GM18517 (cell line): ENCODE measurements around the gene SIAE.

ENCODE experiments used
- ATAC-seq: cut with Tn5 transposase; IDR thresholded peaks from one replicate; pipeline ENCODE4 v1.9.1; 2021; ENCODE audit warnings: mild to moderate bottlenecking, moderate library complexity; ENCODE audit not compliant: unreplicated experiment

The SIAE gene

GRCh38 chr11:124667601-124668000 is 5.9 kb downstream of the SIAE start:
- no peak for ATAC-seq

DNA sequence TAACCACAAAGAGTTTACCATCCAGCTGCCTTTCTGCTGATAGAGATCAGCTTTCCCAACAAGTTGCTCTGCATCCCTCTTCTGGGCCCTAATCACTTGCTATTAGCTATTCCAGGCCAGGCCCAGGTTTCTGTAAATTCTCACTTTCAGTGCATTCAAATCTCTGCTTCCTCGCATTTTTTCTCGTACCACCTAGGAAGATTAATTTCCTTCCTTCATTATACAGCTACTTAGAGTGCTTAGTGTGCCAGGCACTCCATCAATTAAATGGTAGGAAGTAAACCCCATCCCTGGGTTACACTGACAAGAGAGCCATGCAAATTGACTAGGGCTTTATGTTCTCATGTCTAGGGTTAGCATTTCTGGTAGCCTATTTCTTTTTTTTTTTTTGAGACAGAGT is 9.7 kb downstream of the SIAE start:
- no peak for ATAC-seq

DNA sequence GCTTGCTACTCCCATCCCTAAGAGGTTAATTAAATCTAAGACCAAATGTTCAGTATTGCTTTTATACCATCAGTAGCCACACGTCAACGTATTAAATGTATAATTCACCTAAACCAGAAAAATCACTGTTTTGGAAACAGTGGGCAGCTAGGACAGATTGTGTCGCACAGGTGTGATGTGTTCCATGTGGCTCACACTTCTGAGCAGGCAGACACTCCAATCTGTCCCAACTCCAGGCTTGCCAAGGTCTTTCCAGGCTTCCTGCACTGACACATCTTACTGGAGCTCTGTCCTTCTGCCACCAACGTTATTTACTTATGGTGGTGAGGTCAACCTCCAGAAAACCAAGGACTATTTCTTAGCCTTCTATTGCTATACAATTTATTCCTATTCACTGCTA is 11.4 kb downstream of the SIAE start:
- no peak for ATAC-seq

DNA sequence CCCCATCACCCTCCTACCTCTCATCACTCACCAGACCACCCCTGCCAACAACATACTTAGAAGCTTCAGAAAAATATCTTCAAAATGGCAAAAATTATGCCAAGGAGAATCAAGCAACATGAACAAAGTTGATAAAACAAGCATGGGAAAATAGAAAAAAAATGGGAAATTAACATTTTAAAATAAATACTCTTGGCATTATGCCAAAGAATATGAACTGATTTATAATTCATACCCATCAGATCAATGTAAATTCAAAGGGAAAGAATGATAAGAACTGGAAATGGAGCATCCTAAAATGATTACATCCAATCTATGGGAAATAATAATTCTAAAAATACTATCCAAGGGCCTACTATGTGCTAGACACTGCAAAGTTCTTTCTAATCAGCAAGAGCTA is 12.0 kb downstream of the SIAE start:
- no peak for ATAC-seq

GRCh38 chr11:124658986-124659385 is 14.6 kb downstream of the SIAE start:
- ATAC-seq, result no peak

DNA sequence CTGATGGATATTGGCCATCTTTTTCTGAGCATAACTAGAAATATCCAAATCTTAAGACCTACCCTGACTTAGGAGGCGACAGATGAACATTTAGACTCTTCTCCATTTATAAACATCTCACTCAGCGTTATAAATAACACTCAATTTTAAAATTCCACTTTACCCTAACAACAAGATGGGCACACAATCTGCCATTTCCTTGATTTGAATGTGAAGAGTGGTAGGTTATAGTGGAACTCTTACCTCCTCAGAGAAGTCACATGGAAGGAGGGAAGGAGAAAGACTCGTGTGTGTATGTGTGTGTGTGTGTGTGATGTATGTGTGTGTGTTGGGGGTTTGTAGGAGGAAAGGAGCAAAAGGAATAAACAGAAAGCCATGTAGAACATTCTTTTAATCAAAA is 15.0 kb downstream of the SIAE start:
- ATAC-seq, result no peak

DNA sequence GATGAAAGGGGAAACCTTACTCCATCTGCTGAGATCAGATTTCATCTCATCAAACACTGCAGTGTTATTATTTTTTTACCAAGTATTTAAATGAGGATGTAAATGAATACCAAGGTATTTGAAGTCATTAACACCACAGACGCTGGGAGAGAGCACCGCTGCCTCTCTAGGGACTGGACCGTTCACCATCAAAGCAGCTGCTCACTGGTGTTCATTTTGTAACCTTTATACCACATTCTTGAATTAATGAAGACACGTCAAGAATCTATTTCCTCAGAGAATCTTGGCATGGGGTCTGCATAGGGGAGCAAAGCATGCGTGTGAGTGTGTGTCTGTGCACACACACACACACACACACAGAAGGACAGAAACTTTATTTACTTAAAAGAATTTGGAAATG is 15.6 kb downstream of the SIAE start:
- no peak for ATAC-seq

DNA sequence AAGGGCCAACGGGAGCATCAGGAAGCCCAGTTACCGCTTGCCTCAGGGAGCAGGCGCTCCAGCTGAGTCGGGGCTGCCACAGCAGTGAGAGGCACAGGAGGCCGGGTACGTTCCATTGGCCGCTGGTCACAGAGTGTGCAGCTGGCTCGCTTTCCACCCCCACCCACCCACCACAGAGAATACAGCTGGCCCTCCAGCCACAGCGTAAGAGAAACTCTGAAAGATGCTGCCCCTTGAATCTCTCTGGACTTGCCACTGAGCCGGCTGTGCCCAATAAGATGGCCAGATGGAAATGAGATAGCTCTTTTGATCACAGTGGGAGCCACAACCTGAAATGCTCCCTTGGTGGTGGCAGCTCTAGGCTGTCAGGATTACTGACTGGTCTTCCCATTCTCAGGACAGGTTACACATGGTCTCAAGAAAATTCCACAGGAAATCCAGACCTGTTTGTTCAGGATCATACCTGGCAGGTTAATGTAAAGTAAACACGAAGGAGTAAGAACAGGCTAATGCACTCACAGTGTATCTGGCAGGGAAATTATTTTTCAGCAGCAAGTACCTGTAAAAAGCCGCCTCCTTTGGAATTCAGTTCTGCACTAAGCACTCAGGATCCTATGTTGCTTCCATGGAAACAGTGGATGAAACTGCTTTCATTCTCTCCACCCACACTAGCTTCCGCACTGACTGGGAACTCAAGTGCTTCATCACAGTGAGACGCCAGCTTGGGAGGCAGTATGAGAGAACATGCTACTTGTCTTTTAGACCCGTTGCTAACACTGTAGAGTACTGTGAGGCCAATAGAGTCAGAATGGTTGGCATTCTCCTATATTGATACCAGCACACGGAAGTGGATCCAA is 16.5 kb downstream of the SIAE start:
- ATAC-seq, result no peak

- no peak for ATAC-seq
Measured at GRCh38 chr11:124648610-124649009, 24.9 kb downstream of the SIAE start.

GRCh38 chr11:124646148-124646547 is 27.4 kb downstream of the SIAE start:
- ATAC-seq, result peak; percentile 58

- ATAC-seq, result peak; percentile 46
Measured at GRCh38 chr11:124644426-124645280, 28.9 kb downstream of the SIAE start.

- no peak for ATAC-seq
Measured at GRCh38 chr11:124643605-124644425, 29.7 kb downstream of the SIAE start.

DNA sequence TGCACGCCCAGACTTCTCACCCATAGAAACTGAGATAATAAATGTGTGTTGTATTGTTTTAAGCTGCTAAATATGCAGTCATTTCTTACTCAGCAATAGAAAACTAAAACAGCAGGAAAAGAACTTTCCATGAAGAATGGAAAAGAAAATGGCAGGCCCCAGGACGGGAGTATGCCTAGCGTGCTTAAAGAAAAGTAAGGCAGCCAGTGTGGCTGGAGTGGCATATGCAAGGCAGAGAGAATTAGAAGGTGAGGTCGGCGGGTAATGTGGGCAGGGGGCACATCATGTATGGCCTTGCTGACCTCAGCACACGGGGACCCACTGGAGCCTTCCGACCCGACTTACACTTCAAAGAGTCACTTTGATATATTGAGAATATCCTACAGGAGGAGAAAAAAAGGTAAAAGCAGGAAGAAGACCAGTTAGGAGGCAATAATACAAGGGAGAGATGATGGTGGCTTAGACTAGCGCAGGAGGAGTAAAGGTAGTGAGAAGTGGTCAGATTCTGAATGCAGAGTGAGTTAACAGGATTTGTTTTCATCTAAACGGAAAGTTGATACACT is 30.4 kb downstream of the SIAE start:
- no peak for ATAC-seq

- ATAC-seq, result no peak
Measured at GRCh38 chr11:124642628-124643027, 30.9 kb downstream of the SIAE start.

DNA sequence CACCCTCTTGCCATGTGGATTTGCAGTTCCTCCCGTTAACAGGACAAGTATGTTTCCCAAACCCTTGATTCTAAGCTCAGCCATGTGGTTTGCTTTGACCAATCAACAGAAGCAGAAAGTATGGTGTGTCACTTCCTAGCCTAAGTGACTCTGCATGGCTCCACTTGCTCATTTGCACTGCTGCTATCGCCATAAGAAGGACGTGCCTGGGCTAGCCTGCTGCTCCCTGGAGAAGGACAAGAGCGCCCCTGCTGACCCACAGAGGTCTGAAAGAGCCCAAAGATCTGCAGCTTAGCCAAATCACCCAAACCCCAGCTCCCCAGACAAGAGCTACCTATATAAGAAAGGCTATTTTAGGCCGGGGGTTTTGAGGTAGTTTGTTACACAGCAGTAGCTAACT is 32.9 kb downstream of the SIAE start:
- no peak for ATAC-seq

DNA sequence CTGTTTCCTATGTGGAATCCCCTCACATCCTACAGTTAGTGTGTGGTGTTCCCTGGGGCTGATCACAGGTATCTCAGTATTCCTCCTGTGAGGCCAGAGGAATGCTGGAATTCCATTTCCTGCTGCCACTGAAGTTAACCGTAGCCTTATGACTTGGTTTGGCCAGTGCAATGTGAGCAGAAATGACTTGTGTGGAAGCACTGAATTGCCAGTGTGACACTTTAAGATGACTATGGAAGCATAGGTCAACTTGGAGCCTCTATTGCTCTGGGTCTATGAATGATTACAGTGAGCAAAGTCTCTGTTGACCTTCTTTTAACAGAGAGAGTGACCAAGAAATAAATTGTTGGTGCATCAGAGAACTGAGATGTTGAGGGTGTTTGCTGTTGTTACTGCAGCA is 34.4 kb downstream of the SIAE start:
- ATAC-seq, result no peak

GRCh38 chr11:124638500-124638899 is 35.0 kb downstream of the SIAE start:
- no peak for ATAC-seq

GRCh38 chr11:124635932-124636331 is 37.6 kb downstream of the SIAE start:
- no peak for ATAC-seq

DNA sequence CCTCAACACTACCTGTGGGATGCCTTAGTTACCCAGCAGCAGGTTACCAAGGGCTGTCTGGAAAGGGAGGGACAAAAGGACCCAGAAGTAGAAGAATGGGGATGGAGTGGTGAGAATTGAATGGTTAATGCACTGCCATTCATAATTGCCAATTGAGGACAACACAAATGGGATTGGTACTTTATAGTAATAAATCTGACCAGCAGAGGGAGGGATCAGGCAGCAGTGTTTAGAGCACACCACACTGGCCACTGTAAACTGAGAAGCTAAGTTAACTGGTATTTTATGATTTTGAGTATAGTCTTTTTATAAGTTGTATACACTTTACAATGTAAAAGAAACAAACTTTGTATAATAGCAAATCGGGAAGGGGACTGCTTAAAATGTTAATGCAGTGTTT is 40.2 kb downstream of the SIAE start:
- no peak for ATAC-seq

- ATAC-seq, result no peak
Measured at GRCh38 chr11:124629961-124630360, 43.6 kb downstream of the SIAE start.

DNA sequence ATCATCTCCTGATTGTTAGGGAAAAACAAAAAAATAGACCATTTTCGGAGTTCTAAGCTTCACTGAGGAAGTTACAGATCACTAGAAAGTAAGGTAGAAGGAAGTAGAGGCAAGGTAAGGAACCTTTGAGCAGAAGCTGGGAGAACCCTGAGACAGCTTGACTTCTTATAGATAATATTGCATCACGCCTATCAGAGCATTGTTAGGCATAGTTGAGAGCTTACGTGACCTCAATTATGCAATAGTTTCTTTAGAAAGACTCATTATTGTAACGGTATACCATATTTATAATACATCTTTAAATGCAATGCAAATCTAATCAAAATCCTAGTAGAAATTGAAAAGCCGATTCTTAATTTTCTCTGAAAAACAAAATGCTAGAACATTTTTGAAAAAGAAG is 46.0 kb downstream of the SIAE start:
- no peak for ATAC-seq
